NCI-H226 (cell line): ENCODE measurements around the gene PRRG2.
A peak's percentile ranks its signal among the peaks of the same experiment; 100 is the strongest.

Experiments
- DNase-seq: peaks from one replicate; pipeline ENCODE4 v3.0.0-alpha.2; 2015

The PRRG2 gene

GRCh38 chr19:49557641-49558325 lies 23.3 kb upstream of the PRRG2 start:
- no peak for DNase-seq

- DNase-seq, result no peak
Measured at GRCh38 chr19:49558591-49558990, 22.5 kb upstream of the PRRG2 start.

GRCh38 chr19:49559443-49559842 lies 21.7 kb upstream of the PRRG2 start:
- no peak for DNase-seq

GRCh38 chr19:49559928-49560327 lies 21.2 kb upstream of the PRRG2 start:
- no peak for DNase-seq

- DNase-seq, result no peak
Measured at GRCh38 chr19:49560358-49560900, 20.7 kb upstream of the PRRG2 start.

GRCh38 chr19:49564616-49565045 lies 16.5 kb upstream of the PRRG2 start:
- DNase-seq, result no peak

GRCh38 chr19:49565261-49565660 lies 15.9 kb upstream of the PRRG2 start:
- no peak for DNase-seq

GRCh38 chr19:49566302-49566701 lies 14.8 kb upstream of the PRRG2 start:
- DNase-seq, result no peak

- no peak for DNase-seq
Measured at GRCh38 chr19:49567861-49568441, 13.2 kb upstream of the PRRG2 start.

- peak; percentile 36 for DNase-seq
Measured at GRCh38 chr19:49570138-49570856, 10.8 kb upstream of the PRRG2 start.

- DNase-seq, result no peak
Measured at GRCh38 chr19:49570997-49571676, 10.0 kb upstream of the PRRG2 start.

GRCh38 chr19:49573009-49573408 lies 8.1 kb upstream of the PRRG2 start:
- DNase-seq, result no peak

GRCh38 chr19:49573425-49573824 lies 7.7 kb upstream of the PRRG2 start:
- no peak for DNase-seq

- no peak for DNase-seq
Measured at GRCh38 chr19:49574206-49574755, 6.8 kb upstream of the PRRG2 start.

GRCh38 chr19:49579193-49579592 lies 1.9 kb upstream of the PRRG2 start:
- DNase-seq, result no peak

GRCh38 chr19:49579947-49580263 lies 1.2 kb upstream of the PRRG2 start:
- no peak for DNase-seq

- peak; percentile 88 for DNase-seq
Measured at GRCh38 chr19:49580264-49581006, 681 bp upstream of the PRRG2 start, which contains the start of gene NOSIP. Gene NOSIP, minus strand, starts transcription at chr19:49580556. Its CDS starts 19,865 bp downstream, at chr19:49560691.

GRCh38 chr19:49583239-49583638 lies 2.1 kb downstream of the PRRG2 start:
- no peak for DNase-seq

- no peak for DNase-seq
Measured at GRCh38 chr19:49585023-49585422, 3.9 kb downstream of the PRRG2 start.

GRCh38 chr19:49587227-49587626 lies 6.1 kb downstream of the PRRG2 start:
- no peak for DNase-seq

- DNase-seq, result no peak
Measured at GRCh38 chr19:49588365-49589122, 7.4 kb downstream of the PRRG2 start.

- DNase-seq, result no peak
Measured at GRCh38 chr19:49589502-49589905, 8.4 kb downstream of the PRRG2 start.
